Esophagus squamous epithelium (tissue), 5 donors: ENCODE results near the gene MGAT5B. TPM values are rescaled to one million over a fixed set of nuclear protein-coding genes. Genes with fewer than 3 reads are reported as not detected.

Experiments used
- DNase-seq: peaks from one replicate; lab custom pipeline; 2025; lab: John Stamatoyannopoulos, UW
- H3K27ac ChIP-seq, 4 donors: fragments of 200-600 bp; sonication (generic); one replicate each; pipeline ENCODE4 v1.5.1; 2016 to 2019; ENCODE audit warnings: mild to moderate bottlenecking in 1 of 4
- H3K27me3 ChIP-seq, 4 donors: fragments of 200-600 bp; sonication (generic); 1 replicate in 3 of 4; 2 replicates in 1 of 4; pipeline versions ENCODE4 v1.5.1 to v1.6.0; 2017 to 2021; ENCODE audit warnings: antibody characterized with exemption in 1 of 4
- H3K36me3 ChIP-seq, 3 donors: fragments of 200-600 bp; sonication (generic); one replicate each; pipeline ENCODE4 v1.5.1; 2016 to 2019
- H3K4me1 ChIP-seq, 3 donors: fragments of 200-600 bp; sonication (generic); one replicate each; pipeline ENCODE4 v1.5.1; 2017 to 2019
- H3K4me3 ChIP-seq, 4 donors: fragments of 200-600 bp; sonication (generic); 1 replicate in 3 of 4; 2 replicates in 1 of 4; pipeline ENCODE4 v1.5.1; 2016 to 2019; ENCODE audit warnings: mild to moderate bottlenecking in 2 of 4, moderate library complexity in 1 of 4
- H3K9me3 ChIP-seq, 3 donors: fragments of 200-600 bp; sonication (generic); one replicate each; pipeline ENCODE4 v1.5.1; 2016 to 2019
- CTCF ChIP-seq, 6 experiments: fragments of 450-650 bp in 4 of 6; fragments of 200-600 bp in 2 of 6; sonication (generic) in 2 of 6; IDR thresholded peaks; one replicate each; pipeline ENCODE4 v1.5.1; 2016 to 2019; ENCODE audit warnings: antibody characterized with exemption in 6 of 6, mild to moderate bottlenecking in 4 of 6, moderate library complexity in 4 of 6
- POLR2A ChIP-seq, 4 donors: fragments of 450-650 bp; IDR thresholded peaks; one replicate each; pipeline ENCODE4 v1.6.1; 2017; ENCODE audit warnings: antibody characterized with exemption in 4 of 4, mild to moderate bottlenecking in 4 of 4, moderate library complexity in 3 of 4
- WGBS, 2 donors: methylation state at CpG; one replicate each; pipeline ENCODE4 v1.1.5; 2018; 5-methylcytosine and 5-hydroxymethylcytosine counted together
- intact Hi-C: fragments of 100-400 bp; cut with DNase I; formaldehyde crosslinking; loops from one replicate; pipeline ENCODE4 v1.15.0; 2022
- total RNA-seq, 4 donors: library from RNA; depleted of rRNA; stranded (reverse); fragments of >200 nt; gene quantifications; one replicate each; pipeline ENCODE4 v1.1.0, GENCODE V29; 2016
- donor health status: DM: yes; HTN: yes; CAD: no.

Gene MGAT5B
- total RNA-seq, 4 donors from 2014 or later: 1.3 TPM; not detected in 3

GRCh38 chr17:76906463-76906862 is 38.3 kb downstream of the MGAT5B start:
- no peak for DNase-seq
- Histone ChIP-seq H3K4me3 (no peak overlapping the region), H3K9me3 (no peaks in the 10 kb centered on the region), H3K27me3 (peaks cover 0 to 59% (median 0%) of the 10 kb centered on the region in 4 donors), H3K4me1 (peaks cover 0 to 5% (median 0%) of the 10 kb centered on the region in 3 donors), H3K36me3 (no peaks in the 10 kb centered on the region), H3K27ac (no peak overlapping the region)
- no peak for TF ChIP-seq CTCF (IDR thresholded peaks at IDR 0.05)
- intact Hi-C loops: no loop called here
- 40% methylated on average over 3 of the region's 6 CpGs; no CpG with 5 or more reads in 1 of the 2 donors for WGBS, 2 donors

GRCh38 chr17:76907352-76907751 is 39.1 kb downstream of the MGAT5B start:
- no peak overlapping the region for H3K4me3 ChIP-seq
- no peaks in the 10 kb centered on the region for H3K4me1 ChIP-seq
- no peaks in the 10 kb centered on the region for H3K9me3 ChIP-seq
- no peak for DNase-seq
- 79 to 82% methylated on average over 3 of the region's 3 CpGs for WGBS, 2 donors
- intact Hi-C loops: no loop called here
- peaks cover 0 to 68% (median 0%) of the 10 kb centered on the region in 4 donors for H3K27me3 ChIP-seq
- no peak for TF ChIP-seq POLR2A (IDR thresholded peaks at IDR 0.05)
- no peak for TF ChIP-seq CTCF (IDR thresholded peaks at IDR 0.05)
- H3K36me3 ChIP-seq: no peaks in the 10 kb centered on the region
- H3K27ac ChIP-seq: no peak overlapping the region

- Histone ChIP-seq H3K4me3 (no peak overlapping the region), H3K4me1 (no peaks in the 10 kb centered on the region), H3K9me3 (no peaks in the 10 kb centered on the region), H3K27ac (no peak overlapping the region), H3K27me3 (peaks cover 0 to 71% (median 0%) of the 10 kb centered on the region in 4 donors), H3K36me3 (no peaks in the 10 kb centered on the region)
- 19 to 31% methylated on average over 9 to 12 of the region's 13 CpGs for WGBS, 2 donors
- no peak for DNase-seq
- intact Hi-C loops: no loop called here
- no peak for TF ChIP-seq CTCF (IDR thresholded peaks at IDR 0.05)
- TF ChIP-seq POLR2A (IDR thresholded peaks at IDR 0.05): no peak
Measured at GRCh38 chr17:76909971-76910760, 42.0 kb downstream of the MGAT5B start.

GRCh38 chr17:76911299-76912017 is 43.3 kb downstream of the MGAT5B start:
- intact Hi-C loops: no loop called here
- H3K4me1 ChIP-seq: no peaks in the 10 kb centered on the region
- H3K36me3 ChIP-seq: no peaks in the 10 kb centered on the region
- peaks cover 0 to 73% (median 0%) of the 10 kb centered on the region in 4 donors for H3K27me3 ChIP-seq
- DNase-seq: no peak
- no peak overlapping the region for H3K4me3 ChIP-seq
- 67% methylated on average over 5 of the region's 5 CpGs; no CpG with 5 or more reads in 1 of the 2 donors for WGBS, 2 donors
- H3K27ac ChIP-seq: no peak overlapping the region
- H3K9me3 ChIP-seq: no peaks in the 10 kb centered on the region
- no peak for TF ChIP-seq POLR2A (IDR thresholded peaks at IDR 0.05)
- no peak for TF ChIP-seq CTCF (IDR thresholded peaks at IDR 0.05)
